ENCODE measurements around the gene CCND1.
"Not testable (repeated sequence)": the region's sequence is repeated elsewhere in the genome, so short reads cannot be mapped to it uniquely, and the experiment has no call there.

Gene CCND1

GRCh38 chr11:69682221-69682620 lies 41.3 kb downstream of the CCND1 start:
- no peak overlapping the region for H3K4me3 ChIP-seq (ENCODE audit: low read length)

DNA sequence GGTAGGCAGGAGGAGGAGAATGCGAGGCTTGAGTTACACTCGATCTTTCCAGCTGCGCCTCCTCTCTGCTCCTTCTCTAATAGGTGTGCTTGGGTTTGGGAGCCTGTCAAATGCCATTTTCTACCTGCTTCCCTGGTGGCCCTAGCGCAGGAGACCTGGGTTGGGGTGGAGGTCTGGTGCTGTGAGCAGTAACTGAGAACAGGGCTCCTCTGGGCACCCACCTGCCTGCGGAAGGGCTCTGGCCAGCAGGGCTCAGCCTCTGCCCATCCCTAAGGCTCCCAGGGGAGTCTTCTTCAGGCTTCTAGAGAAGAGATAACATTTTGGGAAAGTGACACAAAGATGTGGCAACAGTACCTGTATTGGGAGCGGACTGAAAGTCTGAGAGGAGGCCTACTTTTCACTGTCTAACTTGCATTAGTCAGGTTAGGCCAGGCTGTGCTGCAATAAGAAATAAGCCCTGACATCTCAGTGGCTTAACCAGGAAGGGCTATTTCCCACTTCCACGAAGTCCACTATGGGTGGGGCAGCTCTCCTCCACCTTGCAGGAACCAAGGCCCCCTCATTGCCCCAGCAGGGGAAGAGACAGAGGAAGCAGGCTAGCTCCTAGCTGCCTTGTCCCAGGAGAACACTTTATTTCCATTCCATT lies 41.8 kb downstream of the CCND1 start:
- Histone ChIP-seq H3K4me2 (ENCODE audit: low read length) (no peak overlapping the region), H3K9ac (ENCODE audit: low read depth, low read length) (no peak overlapping the region), H3K9me3 (replicated peaks; ENCODE audit: low read length) (no peaks in the 10 kb centered on the region), H3K4me1 (ENCODE audit: control insufficient read depth, insufficient read depth, low read length) (no peaks in the 10 kb centered on the region), H3K36me3 (ENCODE audit: insufficient read depth, low read length) (no peaks in the 10 kb centered on the region), H3K27me3 (ENCODE audit: control insufficient read depth, insufficient read depth, low read length) (peaks cover 9% of the 10 kb centered on the region), H3K4me3 (ENCODE audit: low read length) (no peak overlapping the region)

More at GRCh38 chr11:69682221-69682620, 41.3 kb downstream of the CCND1 start:
- Histone ChIP-seq H3K27me3 (ENCODE audit: control insufficient read depth, insufficient read depth, low read length) (peaks cover 9% of the 10 kb centered on the region), H3K4me2 (ENCODE audit: low read length) (no peak overlapping the region), H3K9me3 (replicated peaks; ENCODE audit: low read length) (no peaks in the 10 kb centered on the region), H3K4me1 (ENCODE audit: control insufficient read depth, insufficient read depth, low read length) (no peaks in the 10 kb centered on the region), H3K36me3 (ENCODE audit: insufficient read depth, low read length) (no peaks in the 10 kb centered on the region), H3K9ac (ENCODE audit: low read depth, low read length) (no peak overlapping the region)

DNA sequence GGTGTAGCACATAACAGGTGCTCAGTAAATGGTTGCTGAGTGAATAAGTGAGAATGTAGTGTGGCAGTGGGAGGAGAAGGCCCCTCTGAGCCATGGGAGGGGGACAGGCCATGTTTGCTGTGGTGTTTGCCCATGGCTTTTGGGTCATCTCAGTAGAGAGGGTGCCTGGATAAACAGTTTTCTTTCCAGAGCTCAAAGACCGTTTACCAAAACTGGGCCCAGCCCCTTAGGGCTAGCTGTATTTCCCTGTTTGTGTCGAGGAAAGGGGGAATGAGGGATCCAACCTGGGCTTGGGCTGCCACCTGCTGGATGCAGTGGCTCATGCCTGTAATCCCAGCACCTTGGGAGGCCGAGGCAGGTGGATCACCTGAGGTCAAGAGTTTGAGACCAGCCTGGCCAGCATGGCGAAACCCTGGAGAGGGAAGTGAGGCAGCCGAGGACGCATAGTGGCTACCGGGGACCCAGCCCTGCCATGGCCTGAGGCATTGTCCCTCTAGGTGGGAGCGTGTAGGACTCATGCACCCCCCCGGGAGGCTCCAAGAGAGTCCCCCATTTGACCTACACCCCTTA lies 42.9 kb downstream of the CCND1 start:
- H3K27me3 ChIP-seq (ENCODE audit: control insufficient read depth, insufficient read depth, low read length) = peaks cover 11% of the 10 kb centered on the region
- H3K9ac ChIP-seq (ENCODE audit: low read depth, low read length) = no peak overlapping the region
- no peaks in the 10 kb centered on the region for H3K9me3 ChIP-seq (replicated peaks; ENCODE audit: low read length)
- H3K4me2 ChIP-seq (ENCODE audit: low read length) = no peak overlapping the region
- no peaks in the 10 kb centered on the region for H3K36me3 ChIP-seq (ENCODE audit: insufficient read depth, low read length)
- H3K4me3 ChIP-seq (ENCODE audit: low read length) = no peak overlapping the region
- H3K4me1 ChIP-seq (ENCODE audit: control insufficient read depth, insufficient read depth, low read length) = no peaks in the 10 kb centered on the region

DNA sequence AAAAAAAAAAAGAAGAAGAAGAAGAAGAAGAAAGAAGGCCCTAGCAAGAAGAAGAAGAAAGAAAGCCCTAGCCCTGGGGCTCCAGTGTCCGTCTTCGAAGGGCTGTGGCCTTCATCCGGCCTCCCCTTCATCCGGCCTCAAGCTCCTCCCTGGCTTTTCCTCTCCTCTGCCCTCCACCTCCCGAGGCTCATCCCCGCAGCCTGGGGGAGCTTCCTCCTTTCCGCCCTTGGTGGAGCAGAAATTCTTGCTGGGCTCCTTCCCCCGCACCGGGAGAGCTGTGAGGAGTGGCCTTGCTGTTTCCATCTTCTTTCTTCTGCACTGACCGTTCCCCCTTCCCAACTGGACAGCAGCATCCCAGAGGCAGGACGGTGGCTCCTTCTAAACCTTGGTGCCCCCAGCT lies 43.7 kb downstream of the CCND1 start:
- no peak overlapping the region for H3K9ac ChIP-seq (ENCODE audit: low read depth, low read length)
- H3K36me3 ChIP-seq (ENCODE audit: insufficient read depth, low read length) = no peaks in the 10 kb centered on the region
- no peaks in the 10 kb centered on the region for H3K4me1 ChIP-seq (ENCODE audit: control insufficient read depth, insufficient read depth, low read length)
- H3K4me3 ChIP-seq (ENCODE audit: low read length) = no peak overlapping the region
- H3K4me2 ChIP-seq (ENCODE audit: low read length) = no peak overlapping the region
- H3K27me3 ChIP-seq (ENCODE audit: control insufficient read depth, insufficient read depth, low read length) = peaks cover 7% of the 10 kb centered on the region
- no peaks in the 10 kb centered on the region for H3K9me3 ChIP-seq (replicated peaks; ENCODE audit: low read length)

DNA sequence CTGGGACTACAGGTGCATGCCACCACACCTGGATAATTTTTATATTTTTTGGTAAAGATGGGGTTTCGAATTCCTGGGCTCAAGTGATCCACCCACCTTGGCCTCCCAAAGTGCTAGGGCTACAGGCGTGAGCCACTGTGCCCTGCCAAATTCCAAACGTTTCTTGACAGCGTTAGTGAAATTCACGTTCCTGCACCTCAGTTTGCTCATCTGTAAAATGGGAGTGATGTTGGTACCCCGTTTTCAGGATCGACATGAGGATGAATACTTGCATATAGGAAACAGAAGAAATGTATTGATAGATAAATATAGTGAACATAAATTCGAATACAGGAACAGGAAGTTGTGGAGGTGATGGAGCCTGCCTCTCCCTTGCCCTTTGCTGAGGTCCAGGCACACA lies 44.4 kb downstream of the CCND1 start:
- H3K4me1 ChIP-seq (ENCODE audit: control insufficient read depth, insufficient read depth, low read length) = no peaks in the 10 kb centered on the region
- H3K9ac ChIP-seq (ENCODE audit: low read depth, low read length) = no peak overlapping the region
- H3K36me3 ChIP-seq (ENCODE audit: insufficient read depth, low read length) = no peaks in the 10 kb centered on the region
- peaks cover 7% of the 10 kb centered on the region for H3K27me3 ChIP-seq (ENCODE audit: control insufficient read depth, insufficient read depth, low read length)
- no peak overlapping the region for H3K4me3 ChIP-seq (ENCODE audit: low read length)
- H3K4me2 ChIP-seq (ENCODE audit: low read length) = no peak overlapping the region
- no peaks in the 10 kb centered on the region for H3K9me3 ChIP-seq (replicated peaks; ENCODE audit: low read length)

DNA sequence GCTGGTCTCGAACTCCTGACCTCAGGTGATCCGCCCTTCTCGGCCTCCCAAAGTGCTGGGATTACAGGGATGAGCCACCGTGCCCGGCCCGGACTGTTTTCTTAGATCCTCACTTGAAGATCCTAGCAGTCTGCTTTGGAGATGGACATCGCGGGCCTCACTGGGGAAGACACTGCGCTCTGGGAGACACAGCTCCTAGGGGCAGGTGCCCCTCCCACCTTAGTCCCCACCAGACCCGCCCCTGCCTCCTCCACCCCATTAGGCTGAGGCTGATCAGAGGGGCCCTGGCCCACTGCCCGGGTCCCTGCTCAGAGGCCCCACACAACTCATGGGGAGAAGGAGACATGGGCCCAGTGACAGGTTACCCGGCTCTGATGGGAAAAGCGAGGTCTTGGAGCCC lies 45.5 kb downstream of the CCND1 start:
- Histone ChIP-seq H3K36me3 (ENCODE audit: insufficient read depth, low read length) (no peaks in the 10 kb centered on the region), H3K9me3 (replicated peaks; ENCODE audit: low read length) (no peaks in the 10 kb centered on the region), H3K4me2 (ENCODE audit: low read length) (no peak overlapping the region), H3K9ac (ENCODE audit: low read depth, low read length) (no peak overlapping the region), H3K27me3 (ENCODE audit: control insufficient read depth, insufficient read depth, low read length) (peaks cover 15% of the 10 kb centered on the region), H3K4me3 (ENCODE audit: low read length) (no peak overlapping the region), H3K4me1 (ENCODE audit: control insufficient read depth, insufficient read depth, low read length) (no peaks in the 10 kb centered on the region)

DNA sequence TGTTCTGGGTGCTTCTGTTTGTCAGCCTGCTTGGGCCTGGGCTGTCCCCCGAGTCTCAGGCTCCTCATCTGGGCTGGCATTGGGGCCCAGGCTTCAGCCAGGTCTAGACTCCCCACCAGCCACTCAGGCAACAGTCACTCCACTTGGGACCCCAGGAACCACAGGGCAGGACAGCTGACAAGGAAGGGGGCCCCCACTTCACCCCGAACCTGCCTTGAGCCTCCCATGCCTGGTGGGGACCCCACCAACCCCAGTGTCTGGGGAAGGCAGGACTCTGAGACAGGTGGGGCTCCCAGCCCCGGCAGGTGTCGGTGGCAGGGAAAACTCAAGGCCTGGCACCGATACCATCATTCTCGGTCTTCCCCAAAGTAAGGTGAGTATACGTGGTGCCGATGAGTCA lies 45.9 kb downstream of the CCND1 start:
- H3K4me2 ChIP-seq (ENCODE audit: low read length) = no peak overlapping the region
- H3K9me3 ChIP-seq (replicated peaks; ENCODE audit: low read length) = no peaks in the 10 kb centered on the region
- H3K36me3 ChIP-seq (ENCODE audit: insufficient read depth, low read length) = no peaks in the 10 kb centered on the region
- peaks cover 18% of the 10 kb centered on the region for H3K27me3 ChIP-seq (ENCODE audit: control insufficient read depth, insufficient read depth, low read length)
- H3K4me3 ChIP-seq (ENCODE audit: low read length) = no peak overlapping the region
- no peaks in the 10 kb centered on the region for H3K4me1 ChIP-seq (ENCODE audit: control insufficient read depth, insufficient read depth, low read length)
- no peak overlapping the region for H3K9ac ChIP-seq (ENCODE audit: low read depth, low read length)

GRCh38 chr11:69687969-69688771 lies 47.2 kb downstream of the CCND1 start:
- H3K9ac ChIP-seq (ENCODE audit: low read depth, low read length); H3K9me3 ChIP-seq (replicated peaks; ENCODE audit: low read length); H3K36me3 ChIP-seq (ENCODE audit: insufficient read depth, low read length): not testable (repeated sequence)

DNA sequence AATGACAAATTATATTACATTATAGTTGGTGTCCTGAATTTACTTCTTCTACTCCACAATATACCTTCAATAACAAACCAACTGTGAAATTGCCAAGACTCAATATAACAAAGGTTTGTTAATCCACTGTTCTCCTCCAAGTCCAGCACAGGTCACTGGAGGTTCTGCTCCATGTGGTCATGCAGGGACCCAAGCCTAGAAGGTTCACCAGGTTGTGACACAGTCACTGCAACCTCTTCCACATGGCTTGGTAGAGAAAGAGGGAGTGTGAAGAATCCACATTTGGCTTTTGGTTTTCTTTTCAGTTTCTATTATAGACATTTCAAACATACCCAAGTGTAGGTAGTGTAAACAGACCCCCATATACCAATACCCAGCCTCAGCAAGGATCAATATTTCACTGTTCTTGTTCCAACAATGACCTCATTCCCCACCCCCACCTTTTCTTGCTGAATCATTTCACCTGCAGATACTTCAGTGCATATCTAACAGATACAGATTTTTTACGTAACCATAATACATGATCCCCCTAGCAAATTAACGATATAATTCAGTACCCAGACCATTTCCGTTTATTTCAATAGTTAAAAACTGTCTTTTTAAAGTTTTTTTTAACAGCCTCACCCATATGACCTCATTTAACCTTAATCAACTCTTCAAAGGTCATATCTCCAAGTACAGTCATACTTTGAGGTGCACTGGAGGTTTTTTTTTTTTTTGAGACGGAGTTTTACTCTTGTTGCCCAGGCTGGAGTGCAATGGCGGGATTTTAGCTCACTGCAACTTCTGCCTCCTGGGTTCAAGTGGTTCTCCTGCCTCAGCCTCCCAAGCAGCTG lies 48.7 kb downstream of the CCND1 start:
- no peaks in the 10 kb centered on the region for H3K36me3 ChIP-seq (ENCODE audit: insufficient read depth, low read length)
- H3K4me2 ChIP-seq (ENCODE audit: low read length) = no peak overlapping the region
- H3K9me3 ChIP-seq (replicated peaks; ENCODE audit: low read length) = no peaks in the 10 kb centered on the region
- no peaks in the 10 kb centered on the region for H3K4me1 ChIP-seq (ENCODE audit: control insufficient read depth, insufficient read depth, low read length)
- H3K9ac ChIP-seq (ENCODE audit: low read depth, low read length) = no peak overlapping the region
- H3K4me3 ChIP-seq (ENCODE audit: low read length) = no peak overlapping the region
- peaks cover 39% of the 10 kb centered on the region for H3K27me3 ChIP-seq (ENCODE audit: control insufficient read depth, insufficient read depth, low read length)

More at GRCh38 chr11:69687969-69688771, 47.2 kb downstream of the CCND1 start:
- H3K4me1 ChIP-seq (ENCODE audit: control insufficient read depth, insufficient read depth, low read length); H3K4me3 ChIP-seq (ENCODE audit: low read length); H3K4me2 ChIP-seq (ENCODE audit: low read length): not testable (repeated sequence)
- H3K27me3 ChIP-seq (ENCODE audit: control insufficient read depth, insufficient read depth, low read length) = peaks cover 26% of the 10 kb centered on the region

GRCh38 chr11:69691463-69691862 lies 50.5 kb downstream of the CCND1 start:
- Histone ChIP-seq H3K4me3 (ENCODE audit: low read length) (no peak overlapping the region), H3K9me3 (replicated peaks; ENCODE audit: low read length) (no peaks in the 10 kb centered on the region), H3K27me3 (ENCODE audit: control insufficient read depth, insufficient read depth, low read length) (peaks cover 51% of the 10 kb centered on the region), H3K36me3 (ENCODE audit: insufficient read depth, low read length) (no peaks in the 10 kb centered on the region), H3K9ac (ENCODE audit: low read depth, low read length) (no peak overlapping the region), H3K4me2 (ENCODE audit: low read length) (no peak overlapping the region), H3K4me1 (ENCODE audit: control insufficient read depth, insufficient read depth, low read length) (no peaks in the 10 kb centered on the region)

- Histone ChIP-seq H3K9me3 (replicated peaks; ENCODE audit: low read length) (no peaks in the 10 kb centered on the region), H3K4me2 (ENCODE audit: low read length) (no peak overlapping the region), H3K27me3 (ENCODE audit: control insufficient read depth, insufficient read depth, low read length) (peaks cover 60% of the 10 kb centered on the region), H3K36me3 (ENCODE audit: insufficient read depth, low read length) (no peaks in the 10 kb centered on the region), H3K4me1 (ENCODE audit: control insufficient read depth, insufficient read depth, low read length) (no peaks in the 10 kb centered on the region), H3K4me3 (ENCODE audit: low read length) (no peak overlapping the region), H3K9ac (ENCODE audit: low read depth, low read length) (no peak overlapping the region)
Observed at GRCh38 chr11:69692422-69692821, 51.5 kb downstream of the CCND1 start.
